ENCODE data around the gene MAGED1.

GRCh38 chrX:51902510-51903050 is 9.2 kb downstream of the MAGED1 start:
- no peak for TF ChIP-seq CTCF (IDR thresholded peaks at IDR 0.05)
- TF ChIP-seq POLR2A (IDR thresholded peaks at IDR 0.05), result no peak
